ENCODE results near the gene ATXN7. TPM values are rescaled to one million over a fixed set of nuclear protein-coding genes. Genes with fewer than 3 reads are reported as not detected.

ATXN7 gene
- total and polyA plus RNA-seq, 10 of the 15 experiments (the other 5 are each of a cell fraction or from before 2014, with no cell fraction given) = 0.83 to 24.6 (median 8.5) TPM

DNA sequence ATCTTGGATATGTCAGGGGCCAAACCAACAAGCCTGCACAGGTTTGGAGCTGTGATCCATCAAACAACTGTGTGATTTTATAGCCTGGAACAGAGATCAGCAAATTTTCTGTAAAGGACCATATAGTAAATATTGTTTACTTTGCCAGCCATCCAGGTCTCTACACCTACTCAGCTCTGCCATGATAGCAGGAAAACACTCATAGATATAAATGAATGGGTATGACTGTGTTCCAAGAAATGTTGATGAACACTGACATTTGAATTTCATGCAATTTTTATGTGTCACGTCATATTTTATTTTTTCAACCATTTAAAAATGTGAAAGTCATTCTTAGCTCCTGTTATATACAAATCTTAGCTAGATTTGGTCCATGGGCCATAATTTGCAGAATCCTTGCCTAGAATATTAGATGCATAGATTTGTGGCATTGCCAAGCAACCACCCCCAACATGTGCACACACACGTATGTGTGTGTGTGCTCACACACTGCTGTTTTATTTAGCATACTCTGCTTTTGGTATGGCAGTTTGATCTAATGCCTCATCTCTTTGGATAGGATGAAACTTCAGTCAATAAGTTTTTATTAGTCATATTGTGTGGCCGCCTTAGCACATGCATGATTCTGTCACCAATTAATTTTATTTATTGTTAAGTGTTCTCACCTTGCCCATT lies 6.4 kb downstream of the ATXN7 start:
- no peaks in the 10 kb centered on the region for H4K20me1 ChIP-seq (ENCODE audit: control insufficient read depth, insufficient read depth)
- H3K4me3 ChIP-seq = no peak overlapping the region
- H3K4me2 ChIP-seq (ENCODE audit: control insufficient read depth, insufficient read depth) = peak overlapping the region; percentile 42; the same call in 1 of the 2 replicates
- in situ Hi-C loops (cut with MboI) (no loop called here), intact Hi-C loops (cut with micrococcal nuclease; ENCODE audit: unreplicated experiment) (no loop called here)
- H3K27ac ChIP-seq (ENCODE audit: control insufficient read depth, insufficient read depth) = no peak overlapping the region
- peaks cover 4% of the 10 kb centered on the region; the same call in 1 of the 2 replicates for H3K4me1 ChIP-seq (ENCODE audit: control insufficient read depth, insufficient read depth, low read length)
- no peak overlapping the region for H2AFZ ChIP-seq (ENCODE audit: control insufficient read depth, low read depth, low read length)
- no peaks in the 10 kb centered on the region for H3K27me3 ChIP-seq (replicated peaks in 1 of 2; ENCODE audit: control insufficient read depth in 2 of 2, insufficient read depth in 2 of 2, low read length in 1 of 2)
- CTCF ChIA-PET = interaction anchor here (0.6 to 1.4 kb wide), 6 partner anchors 9 to 182 kb away, joined by 3 to 4 read pairs (median 3); no protein-coding TSS in a partner anchor
- SMC1A ChIA-PET (ENCODE audit: uncharacterized antibody, unreplicated experiment) = interaction anchor here (0.8 to 1.5 kb wide), 7 partner anchors 8 to 108 kb away, joined by 3 to 5 read pairs (median 3); no protein-coding TSS in a partner anchor
- no peak for DNase-seq (ENCODE audit: low read depth, low spot score)
- no peak for TF ChIP-seq BHLHE40 (IDR thresholded peaks at IDR 0.05; ENCODE audit: borderline replicate concordance in 1 of 2, low read depth in 2 of 2, low read length in 1 of 2)
- TF ChIP-seq WRNIP1 (IDR thresholded peaks at IDR 0.05; ENCODE audit: borderline replicate concordance, low read depth, low read length) = no peak
- no peak for TF ChIP-seq CREM (IDR thresholded peaks at IDR 0.05; ENCODE audit: low read depth)
- no peak for TF ChIP-seq BRCA1 (IDR thresholded peaks at IDR 0.05; ENCODE audit: low read depth, low read length)
- TF ChIP-seq CBX3 (IDR thresholded peaks at IDR 0.05; ENCODE audit: borderline replicate concordance, low read depth) = no peak
- TF ChIP-seq TARDBP (IDR thresholded peaks at IDR 0.05; ENCODE audit: borderline replicate concordance) = no peak
- TF ChIP-seq IKZF2 (IDR thresholded peaks at IDR 0.05) = no peak
- TF ChIP-seq RCOR1 (conservative IDR thresholded peaks at IDR 0.05; ENCODE audit: low read depth, low read length) = no peak
- TF ChIP-seq, protein P1, sequence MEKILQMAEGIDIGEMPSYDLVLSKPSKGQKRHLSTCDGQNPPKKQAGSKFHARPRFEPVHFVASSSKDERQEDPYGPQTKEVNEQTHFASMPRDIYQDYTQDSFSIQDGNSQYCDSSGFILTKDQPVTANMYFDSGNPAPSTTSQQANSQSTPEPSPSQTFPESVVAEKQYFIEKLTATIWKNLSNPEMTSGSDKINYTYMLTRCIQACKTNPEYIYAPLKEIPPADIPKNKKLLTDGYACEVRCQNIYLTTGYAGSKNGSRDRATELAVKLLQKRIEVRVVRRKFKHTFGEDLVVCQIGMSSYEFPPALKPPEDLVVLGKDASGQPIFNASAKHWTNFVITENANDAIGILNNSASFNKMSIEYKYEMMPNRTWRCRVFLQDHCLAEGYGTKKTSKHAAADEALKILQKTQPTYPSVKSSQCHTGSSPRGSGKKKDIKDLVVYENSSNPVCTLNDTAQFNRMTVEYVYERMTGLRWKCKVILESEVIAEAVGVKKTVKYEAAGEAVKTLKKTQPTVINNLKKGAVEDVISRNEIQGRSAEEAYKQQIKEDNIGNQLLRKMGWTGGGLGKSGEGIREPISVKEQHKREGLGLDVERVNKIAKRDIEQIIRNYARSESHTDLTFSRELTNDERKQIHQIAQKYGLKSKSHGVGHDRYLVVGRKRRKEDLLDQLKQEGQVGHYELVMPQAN (conservative IDR thresholded peaks at IDR 0.05) = no peak
- no peak for TF ChIP-seq USF2 (IDR thresholded peaks at IDR 0.05; ENCODE audit: borderline replicate concordance, low read depth, low read length)
- TF ChIP-seq SKIL (IDR thresholded peaks at IDR 0.05; ENCODE audit: low read depth, poor library complexity, severe bottlenecking) = no peak
- TF ChIP-seq KLF5 (IDR thresholded peaks at IDR 0.05; ENCODE audit: partially characterized antibody) = no peak
- no peak for TF ChIP-seq HDGF (IDR thresholded peaks at IDR 0.05)
- no peak for TF ChIP-seq KDM1A (IDR thresholded peaks at IDR 0.05; ENCODE audit: borderline replicate concordance)
- TF ChIP-seq PAX8 (IDR thresholded peaks at IDR 0.05) = no peak
- H3K36me3 ChIP-seq (ENCODE audit: control insufficient read depth in 2 of 2, insufficient read depth in 2 of 2, low read length in 1 of 2) = no peaks in the 10 kb centered on the region
- ATAC-seq = no peak
- POLR2A ChIA-PET = no interaction called here
- no peak overlapping the region for H3K9ac ChIP-seq (ENCODE audit: control insufficient read depth, insufficient read depth, low read length)
- no peaks in the 10 kb centered on the region for H3K9me3 ChIP-seq (replicated peaks; ENCODE audit: control insufficient read depth, insufficient read depth, low read length)
- 98% methylated on average over 3 of the region's 3 CpGs for WGBS (ENCODE audit: insufficient coverage, insufficient replicate concordance, low lambda C conversion rate, missing lambda C conversion rate)
- RAD21 ChIA-PET (ENCODE audit: unreplicated experiment) = interaction anchor here (0.6 kb wide), 1 partner anchor 13 kb away, joined by 3 read pairs; no protein-coding TSS in a partner anchor
- no peak for FAIRE-seq
- peaks cover 61% of the 10 kb centered on the region for H3K79me2 ChIP-seq (ENCODE audit: control insufficient read depth, insufficient read depth, low read length)
- BruUV-seq (replicated peaks) = no TSS peak

Measured in GM12878 (cell line).